ENCODE results near the gene SNX11. TPM values are rescaled to one million over a fixed set of nuclear protein-coding genes. Genes with fewer than 3 reads are reported as not detected.

SNX11 gene
- 14.7 and 22.7 TPM in 2 replicates for total RNA-seq

GRCh38 chr17:48107137-48108055 is at the start of gene SNX11:
TSS of gene SNX11 (plus strand) at chr17:48107766. CDS start at chr17:48112044, 4,278 bp downstream.
- Histone ChIP-seq H3K27me3 (ENCODE audit: control insufficient read depth, insufficient read depth, low read length) (no peaks in the 10 kb centered on the region), H3K36me3 (ENCODE audit: control insufficient read depth, insufficient read depth, low read length) (peaks cover 2% of the 10 kb centered on the region), H3K4me3 (ENCODE audit: low read depth, low read length) (peak within 1 kb of the TSS; percentile 74)
- TF ChIP-seq, protein P1, sequence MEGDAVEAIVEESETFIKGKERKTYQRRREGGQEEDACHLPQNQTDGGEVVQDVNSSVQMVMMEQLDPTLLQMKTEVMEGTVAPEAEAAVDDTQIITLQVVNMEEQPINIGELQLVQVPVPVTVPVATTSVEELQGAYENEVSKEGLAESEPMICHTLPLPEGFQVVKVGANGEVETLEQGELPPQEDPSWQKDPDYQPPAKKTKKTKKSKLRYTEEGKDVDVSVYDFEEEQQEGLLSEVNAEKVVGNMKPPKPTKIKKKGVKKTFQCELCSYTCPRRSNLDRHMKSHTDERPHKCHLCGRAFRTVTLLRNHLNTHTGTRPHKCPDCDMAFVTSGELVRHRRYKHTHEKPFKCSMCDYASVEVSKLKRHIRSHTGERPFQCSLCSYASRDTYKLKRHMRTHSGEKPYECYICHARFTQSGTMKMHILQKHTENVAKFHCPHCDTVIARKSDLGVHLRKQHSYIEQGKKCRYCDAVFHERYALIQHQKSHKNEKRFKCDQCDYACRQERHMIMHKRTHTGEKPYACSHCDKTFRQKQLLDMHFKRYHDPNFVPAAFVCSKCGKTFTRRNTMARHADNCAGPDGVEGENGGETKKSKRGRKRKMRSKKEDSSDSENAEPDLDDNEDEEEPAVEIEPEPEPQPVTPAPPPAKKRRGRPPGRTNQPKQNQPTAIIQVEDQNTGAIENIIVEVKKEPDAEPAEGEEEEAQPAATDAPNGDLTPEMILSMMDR (IDR thresholded peaks at IDR 0.05; ENCODE audit: insufficient read depth, low read length, severe bottlenecking): peak; percentile 10
- no peak for FAIRE-seq
- DNase-seq (ENCODE audit: low read depth): peak; percentile 71

DNA sequence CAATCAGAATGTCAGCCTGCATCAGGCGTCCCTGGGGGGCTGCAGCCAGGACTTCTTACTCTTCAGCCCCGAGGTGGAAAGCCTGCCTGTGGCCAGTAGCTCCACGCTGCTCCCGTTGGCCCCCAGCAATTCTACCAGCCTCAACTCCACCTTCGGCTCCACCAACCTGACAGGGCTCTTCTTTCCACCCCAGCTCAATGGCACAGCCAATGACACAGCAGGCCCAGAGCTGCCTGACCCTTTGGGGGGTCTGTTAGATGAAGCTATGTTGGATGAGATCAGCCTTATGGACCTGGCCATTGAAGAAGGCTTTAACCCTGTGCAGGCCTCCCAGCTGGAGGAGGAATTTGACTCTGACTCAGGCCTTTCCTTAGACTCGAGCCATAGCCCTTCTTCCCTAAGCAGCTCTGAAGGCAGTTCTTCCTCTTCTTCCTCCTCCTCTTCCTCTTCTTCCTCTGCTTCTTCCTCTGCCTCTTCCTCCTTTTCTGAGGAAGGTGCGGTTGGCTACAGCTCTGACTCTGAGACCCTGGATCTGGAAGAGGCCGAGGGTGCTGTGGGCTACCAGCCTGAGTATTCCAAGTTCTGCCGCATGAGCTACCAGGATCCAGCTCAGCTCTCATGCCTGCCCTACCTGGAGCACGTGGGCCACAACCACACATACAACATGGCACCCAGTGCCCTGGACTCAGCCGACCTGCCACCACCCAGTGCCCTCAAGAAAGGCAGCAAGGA is 49.0 kb upstream of the SNX11 start:
- H3K4me3 ChIP-seq (ENCODE audit: low read depth, low read length): no peak overlapping the region
- FAIRE-seq (no peak), DNase-seq (ENCODE audit: low read depth) (no peak)
- H3K27me3 ChIP-seq (ENCODE audit: control insufficient read depth, insufficient read depth, low read length): no peaks in the 10 kb centered on the region
- TF ChIP-seq, protein P1 (IDR thresholded peaks at IDR 0.05; ENCODE audit: insufficient read depth, low read length, severe bottlenecking): no peak
- peaks cover 38% of the 10 kb centered on the region for H3K36me3 ChIP-seq (ENCODE audit: control insufficient read depth, insufficient read depth, low read length)

- Histone ChIP-seq H3K4me3 (ENCODE audit: low read depth, low read length) (no peak overlapping the region), H3K27me3 (ENCODE audit: control insufficient read depth, insufficient read depth, low read length) (no peaks in the 10 kb centered on the region), H3K36me3 (ENCODE audit: control insufficient read depth, insufficient read depth, low read length) (peaks cover 35% of the 10 kb centered on the region)
- FAIRE-seq (no peak), DNase-seq (ENCODE audit: low read depth) (no peak)
- TF ChIP-seq, protein P1 (IDR thresholded peaks at IDR 0.05; ENCODE audit: insufficient read depth, low read length, severe bottlenecking): no peak
These were observed 48.4 kb upstream of the SNX11 start for GRCh38 chr17:48059125-48059668.

GRCh38 chr17:48060249-48060648 is 47.3 kb upstream of the SNX11 start:
- DNase-seq (ENCODE audit: low read depth) (no peak), FAIRE-seq (no peak)
- TF ChIP-seq, protein P1 (IDR thresholded peaks at IDR 0.05; ENCODE audit: insufficient read depth, low read length, severe bottlenecking): no peak
- no peaks in the 10 kb centered on the region for H3K27me3 ChIP-seq (ENCODE audit: control insufficient read depth, insufficient read depth, low read length)
- no peak overlapping the region for H3K4me3 ChIP-seq (ENCODE audit: low read depth, low read length)
- H3K36me3 ChIP-seq (ENCODE audit: control insufficient read depth, insufficient read depth, low read length): peaks cover 35% of the 10 kb centered on the region

DNA sequence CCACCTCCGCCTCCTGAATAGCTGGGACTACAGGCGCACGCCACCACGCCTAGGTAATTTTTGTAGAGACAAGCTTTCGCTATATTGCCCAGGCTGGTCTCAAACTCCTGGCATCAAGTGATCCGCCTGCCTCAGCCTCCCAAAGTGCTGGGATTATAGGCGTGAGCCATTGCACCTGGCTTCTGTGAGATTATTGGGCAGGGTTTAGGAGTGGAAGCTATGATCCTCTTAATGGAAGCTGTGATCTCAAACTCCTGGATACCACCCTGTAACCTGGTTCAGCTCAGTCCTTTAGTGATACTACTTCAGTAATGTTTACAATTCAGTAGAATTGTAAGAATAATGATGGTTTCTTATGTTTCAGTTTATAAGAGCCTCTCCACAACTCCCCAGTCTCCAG is 45.3 kb upstream of the SNX11 start:
- TF ChIP-seq, protein P1 (IDR thresholded peaks at IDR 0.05; ENCODE audit: insufficient read depth, low read length, severe bottlenecking): no peak
- Histone ChIP-seq H3K27me3 (ENCODE audit: control insufficient read depth, insufficient read depth, low read length) (no peaks in the 10 kb centered on the region), H3K4me3 (ENCODE audit: low read depth, low read length) (no peak overlapping the region), H3K36me3 (ENCODE audit: control insufficient read depth, insufficient read depth, low read length) (peaks cover 26% of the 10 kb centered on the region)
- FAIRE-seq: no peak
- DNase-seq (ENCODE audit: low read depth): no peak

Data from bronchial epithelial cell (primary cell).